Measurements from ENCODE around the gene CHAC1.

The CHAC1 gene, protein sequence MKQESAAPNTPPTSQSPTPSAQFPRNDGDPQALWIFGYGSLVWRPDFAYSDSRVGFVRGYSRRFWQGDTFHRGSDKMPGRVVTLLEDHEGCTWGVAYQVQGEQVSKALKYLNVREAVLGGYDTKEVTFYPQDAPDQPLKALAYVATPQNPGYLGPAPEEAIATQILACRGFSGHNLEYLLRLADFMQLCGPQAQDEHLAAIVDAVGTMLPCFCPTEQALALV

DNA sequence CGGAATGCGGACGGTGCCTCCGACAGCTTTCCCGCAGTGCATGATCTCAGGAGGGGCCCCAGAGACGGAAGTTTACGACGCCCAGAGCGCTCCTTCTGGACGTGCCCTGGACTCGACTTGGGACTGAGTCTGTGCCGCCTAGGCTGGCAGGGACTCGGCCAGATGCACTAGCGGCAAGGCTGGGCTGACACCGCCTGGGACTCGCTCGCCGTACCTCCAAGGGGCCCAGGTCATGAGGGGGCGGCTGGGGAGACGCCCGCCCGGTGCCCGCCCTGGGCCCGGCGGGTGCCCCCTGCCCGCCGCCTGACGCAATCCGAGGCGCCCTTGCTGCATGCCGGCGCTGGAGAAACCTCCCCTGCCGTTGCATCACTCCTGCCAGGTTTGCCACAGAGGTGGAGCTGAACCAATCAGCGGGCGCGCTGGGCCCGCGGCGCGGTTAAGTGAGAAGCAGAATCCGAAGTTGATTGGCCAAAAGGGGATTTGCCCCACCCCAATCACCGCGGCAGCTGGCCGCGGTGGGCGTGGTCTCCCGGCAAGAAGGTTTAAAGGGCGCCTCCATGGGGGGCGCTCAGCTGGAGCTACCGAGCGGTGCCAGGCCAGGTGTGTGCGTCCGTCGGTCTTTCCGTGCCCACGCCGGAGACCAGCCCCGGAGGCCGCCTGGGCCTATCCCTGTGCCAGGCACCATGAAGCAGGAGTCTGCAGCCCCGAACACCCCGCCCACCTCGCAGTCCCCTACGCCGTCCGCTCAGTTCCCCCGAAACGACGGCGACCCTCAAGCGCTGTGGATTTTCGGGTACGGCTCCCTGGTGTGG is at the start of gene CHAC1:
Gene CHAC1 (plus strand): TSS at position 571 of the 812 bp plus-strand sequence. CDS start 113 bp downstream, at position 684.
- Histone ChIP-seq H3K4me3 (peak within 1 kb of the TSS; percentile 53 to 75 (median 61)), H3K27ac (peak within 1 kb of the TSS in 18 of 21 experiments; percentile 11 to 67 (median 52))

DNA sequence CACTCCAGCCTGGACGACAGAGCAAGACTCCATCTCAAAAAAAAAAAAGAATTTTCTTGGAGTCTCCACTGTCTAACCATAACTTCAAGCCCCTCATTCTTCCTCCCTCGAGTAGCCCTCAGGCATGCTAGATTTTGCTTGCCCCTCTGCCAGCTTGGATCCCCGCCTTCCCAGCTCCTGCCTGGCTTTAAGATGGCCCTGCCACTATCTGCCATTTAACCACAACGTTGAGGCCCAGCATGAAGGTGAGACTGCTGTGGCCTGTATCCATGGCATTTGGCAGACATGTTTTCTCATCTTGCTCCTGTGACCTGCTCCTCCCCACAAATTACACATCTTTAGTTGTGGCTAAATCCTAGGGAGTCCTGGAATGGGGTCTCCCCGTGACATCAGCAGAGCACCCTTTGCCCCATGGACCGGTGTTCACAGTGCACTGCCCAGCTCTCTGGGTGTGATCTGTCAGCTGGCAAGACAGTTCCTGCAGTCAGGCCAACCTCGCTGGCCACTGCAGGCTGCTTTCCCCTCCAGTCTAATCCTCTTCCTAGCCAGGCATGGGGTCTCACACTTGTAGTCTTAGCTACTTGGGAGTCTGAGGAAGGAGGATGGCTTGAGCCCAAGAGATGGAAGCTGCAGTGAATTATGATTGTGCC is 48.6 kb upstream of the CHAC1 start:
- peak overlapping the region in 4 of 21 experiments; percentile 1 to 40 (median 16) for H3K27ac ChIP-seq
- H3K4me3 ChIP-seq = no peak overlapping the region

DNA sequence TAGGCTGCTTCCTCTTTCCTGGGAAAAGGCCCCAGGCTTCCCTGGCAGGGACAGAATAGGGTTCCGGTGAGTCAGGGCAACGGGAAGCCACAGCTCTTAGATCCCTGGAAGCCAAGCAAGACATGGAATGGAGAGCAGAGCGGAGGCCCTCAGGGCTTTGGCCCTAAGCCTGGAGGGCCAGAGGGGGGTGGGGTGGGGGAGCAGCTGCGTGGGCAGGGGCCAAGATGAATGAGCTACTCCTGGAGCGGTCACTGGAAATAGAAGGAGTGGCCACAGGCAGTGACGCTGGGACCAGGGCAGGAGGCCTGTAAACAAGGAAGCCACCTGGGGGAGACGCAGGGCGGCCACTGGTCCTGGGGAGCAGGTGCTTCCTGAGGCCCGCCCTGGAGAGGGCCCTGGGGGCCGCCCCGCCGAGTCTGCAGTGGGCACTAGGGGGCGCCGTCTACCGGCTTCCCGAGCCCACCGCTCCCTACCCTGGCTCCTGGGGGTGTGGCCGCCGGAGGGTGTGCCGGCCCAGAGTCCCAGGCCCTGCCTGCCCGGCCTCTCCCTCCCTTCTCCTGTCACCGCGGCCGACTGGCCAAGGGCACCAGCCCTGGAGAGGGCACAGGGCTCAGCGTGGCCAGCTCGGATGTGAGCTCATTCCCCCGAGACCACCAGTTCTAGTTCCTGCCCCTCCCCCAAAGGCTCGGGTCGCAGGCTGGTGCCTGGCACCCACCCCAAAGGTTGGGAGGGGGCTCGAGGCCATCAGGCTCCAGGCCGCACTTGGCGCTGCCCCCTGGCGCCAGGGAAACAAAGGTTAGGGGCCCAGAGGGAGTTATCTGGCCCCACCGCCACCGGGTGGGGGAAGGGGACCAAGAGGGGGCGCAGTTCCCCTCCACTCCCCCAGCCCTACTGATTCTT is 46.9 kb upstream of the CHAC1 start:
- H3K4me3 ChIP-seq = peak overlapping the region; percentile 21 to 43 (median 35)

DNA sequence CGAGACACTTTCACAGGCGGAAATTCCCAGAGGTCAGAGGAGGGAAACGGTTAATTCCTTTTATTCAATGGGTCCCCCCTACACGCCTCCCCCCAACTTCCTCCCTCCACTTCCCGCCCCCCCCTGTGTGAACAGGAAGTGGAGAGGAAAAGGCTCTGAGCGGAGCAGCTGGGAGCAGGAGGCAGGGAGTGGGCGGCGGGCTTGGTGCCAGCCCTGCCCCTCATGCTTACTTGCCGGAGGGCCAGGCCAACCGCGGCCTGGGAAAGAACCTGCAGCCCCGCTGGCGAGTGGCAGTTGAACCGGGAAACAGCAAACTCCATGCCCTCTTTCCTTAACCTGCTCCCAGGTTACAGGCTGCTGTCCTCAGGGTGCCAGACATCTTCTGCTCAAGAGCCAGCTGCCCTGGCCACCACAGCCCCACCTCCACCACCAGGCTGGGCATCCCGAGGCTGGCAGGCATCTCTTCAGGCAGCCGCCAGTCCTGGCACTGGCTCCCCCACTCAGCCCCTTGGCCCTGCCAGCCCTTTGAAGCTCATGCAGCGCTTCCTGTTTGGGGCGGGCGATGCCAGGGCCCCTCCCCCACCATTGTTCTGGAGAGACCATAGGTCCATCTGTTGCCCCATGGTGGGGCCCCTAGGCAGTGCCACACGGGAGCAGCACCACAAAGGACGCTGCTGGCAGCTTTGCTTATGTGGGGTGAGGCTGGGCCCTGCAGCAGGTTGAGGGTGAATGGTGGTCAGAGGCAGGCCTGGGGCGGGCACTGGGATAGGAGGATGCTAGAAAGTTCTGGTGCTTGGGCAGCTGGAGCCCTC is 46.1 kb upstream of the CHAC1 start:
- H3K27ac ChIP-seq = peak overlapping the region in 20 of 21 experiments; percentile 51 to 93 (median 80)
- peak overlapping the region; percentile 21 to 43 (median 35) for H3K4me3 ChIP-seq

More for the DNA sequence above, 46.9 kb upstream of the CHAC1 start:
- peak overlapping the region; percentile 3 to 93 (median 79) for H3K27ac ChIP-seq

DNA sequence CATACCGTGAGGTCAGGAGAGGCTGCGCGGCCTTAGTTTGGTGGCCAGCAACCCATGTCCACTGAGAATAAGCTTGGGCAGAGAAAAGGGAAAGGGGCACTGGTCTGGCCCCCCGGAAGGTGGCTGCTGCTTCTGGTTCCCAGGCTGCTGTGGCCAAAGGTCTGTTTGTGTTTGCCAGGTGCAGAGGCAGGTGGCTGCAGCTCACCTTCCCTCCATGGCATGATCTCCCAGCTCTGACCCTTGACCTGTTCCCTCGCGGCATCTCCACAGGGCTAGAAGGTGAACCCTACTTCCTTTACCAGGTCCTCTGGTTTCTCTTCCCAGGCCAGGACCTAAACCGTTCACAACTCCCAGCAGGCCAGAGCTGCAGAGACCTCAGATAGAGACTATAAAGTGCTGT is 45.2 kb upstream of the CHAC1 start:
- Histone ChIP-seq H3K4me3 (no peak overlapping the region), H3K27ac (peak overlapping the region in 5 of 21 experiments; percentile 70 to 91 (median 85))

DNA sequence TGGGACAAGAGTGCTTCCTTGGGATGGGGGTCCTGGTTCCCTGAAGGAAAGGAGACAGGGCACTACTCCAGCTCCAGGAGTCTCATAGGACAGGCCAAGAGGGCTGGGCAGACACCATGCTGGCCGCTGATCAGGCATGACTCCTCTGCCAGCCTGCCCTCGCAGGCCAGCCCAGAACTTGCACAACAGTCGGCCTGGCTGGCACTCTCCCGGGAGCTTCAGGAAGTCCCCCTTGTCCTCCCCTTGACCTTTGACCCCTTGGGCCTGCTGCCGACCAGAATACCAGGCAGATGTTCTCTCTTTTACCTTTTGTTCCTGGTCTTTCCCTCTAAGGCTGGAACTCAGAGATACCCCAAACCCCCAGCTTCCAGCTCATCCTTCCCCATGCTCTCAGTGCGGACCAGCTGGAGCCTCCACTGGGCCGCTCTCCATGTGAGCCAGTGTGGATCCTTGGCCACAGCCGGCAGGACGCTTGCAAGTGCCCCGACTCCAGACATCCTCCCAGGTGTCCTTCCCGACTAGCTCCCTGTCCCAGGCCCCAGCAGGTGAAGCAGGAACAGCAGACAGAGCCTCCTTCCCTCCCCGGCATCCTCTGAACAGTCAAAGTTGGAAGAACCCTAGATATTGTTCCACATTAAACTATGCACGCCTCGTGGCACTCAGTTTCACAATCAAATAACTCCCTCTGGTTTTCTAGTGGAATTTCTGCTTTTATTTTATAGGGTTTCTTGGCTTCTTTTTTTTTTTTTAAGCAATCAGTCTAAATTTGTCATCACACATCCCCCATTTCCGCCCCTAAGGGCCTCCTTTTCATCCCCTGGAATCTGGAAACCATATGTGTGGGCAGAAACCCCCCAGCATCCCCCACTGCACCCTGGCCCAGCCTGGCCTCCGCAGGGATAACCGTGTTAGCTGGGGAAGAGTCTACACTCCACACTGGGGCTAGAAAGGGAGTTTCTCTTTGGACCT is 43.3 kb upstream of the CHAC1 start:
- H3K27ac ChIP-seq = peak overlapping the region in 8 of 21 experiments; percentile 4 to 53 (median 22)
- H3K4me3 ChIP-seq = no peak overlapping the region

DNA sequence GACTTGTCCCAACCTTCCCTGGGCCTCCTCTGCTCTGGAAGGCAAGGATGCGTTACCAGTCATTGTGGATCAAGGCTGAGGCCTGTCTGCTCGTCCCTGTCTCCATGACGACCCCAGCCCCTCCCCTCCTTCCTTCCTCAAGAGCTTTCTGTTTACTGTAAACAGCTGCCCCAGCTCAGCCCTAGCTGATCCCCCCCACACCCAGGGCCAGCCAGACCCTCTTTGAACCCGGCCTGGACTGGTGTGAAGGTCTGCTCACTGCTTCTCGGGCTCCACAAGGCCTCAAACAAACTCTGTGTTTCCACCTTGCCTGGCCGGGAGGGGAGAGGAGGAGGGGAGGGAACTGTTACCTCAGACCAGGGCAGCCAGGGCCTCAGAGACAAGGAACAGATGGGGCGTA is 42.1 kb upstream of the CHAC1 start:
- Histone ChIP-seq H3K27ac (peak overlapping the region in 2 of 21 experiments; percentile 16 to 38), H3K4me3 (no peak overlapping the region)

DNA sequence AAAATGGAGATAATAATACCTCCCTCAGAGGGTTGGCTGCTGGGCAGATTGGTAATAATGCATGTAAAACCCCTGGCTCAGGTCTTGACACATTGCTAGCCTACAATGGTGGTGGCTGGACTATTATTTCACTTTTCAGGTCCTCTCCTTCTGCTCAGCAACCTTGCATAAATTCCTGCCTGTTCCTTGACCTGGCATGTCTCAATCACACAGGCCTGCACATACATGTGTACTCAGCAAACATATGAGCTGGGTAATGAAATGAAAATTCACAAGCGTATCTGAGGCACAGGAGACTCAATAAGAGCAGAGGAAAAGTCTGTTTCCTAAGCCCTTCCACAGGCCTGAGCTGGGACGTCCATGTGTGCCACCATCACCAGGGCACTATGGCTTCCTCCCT is 41.6 kb upstream of the CHAC1 start:
- H3K4me3 ChIP-seq = no peak overlapping the region
- no peak overlapping the region for H3K27ac ChIP-seq

DNA sequence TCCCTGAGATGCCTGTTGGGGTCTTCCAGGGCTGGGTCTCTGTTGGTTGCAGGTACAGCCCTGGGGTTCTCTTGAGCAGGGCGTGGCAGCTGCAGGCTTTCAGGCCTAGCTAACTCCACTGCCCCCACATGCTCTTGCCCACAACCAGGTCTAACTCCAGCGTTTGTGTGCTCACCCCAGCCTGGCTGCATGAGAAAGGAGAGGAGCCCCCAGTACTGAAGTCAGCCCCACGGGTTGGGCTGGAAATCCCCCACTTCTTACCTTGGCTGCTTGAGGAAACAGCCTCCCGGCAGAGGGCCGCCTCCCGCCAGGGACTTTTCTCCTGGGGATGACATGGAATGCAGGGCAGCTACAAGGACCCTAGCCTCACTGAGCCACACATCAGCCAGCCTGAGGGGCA is 40.8 kb upstream of the CHAC1 start:
- H3K27ac ChIP-seq = no peak overlapping the region
- H3K4me3 ChIP-seq = no peak overlapping the region

DNA sequence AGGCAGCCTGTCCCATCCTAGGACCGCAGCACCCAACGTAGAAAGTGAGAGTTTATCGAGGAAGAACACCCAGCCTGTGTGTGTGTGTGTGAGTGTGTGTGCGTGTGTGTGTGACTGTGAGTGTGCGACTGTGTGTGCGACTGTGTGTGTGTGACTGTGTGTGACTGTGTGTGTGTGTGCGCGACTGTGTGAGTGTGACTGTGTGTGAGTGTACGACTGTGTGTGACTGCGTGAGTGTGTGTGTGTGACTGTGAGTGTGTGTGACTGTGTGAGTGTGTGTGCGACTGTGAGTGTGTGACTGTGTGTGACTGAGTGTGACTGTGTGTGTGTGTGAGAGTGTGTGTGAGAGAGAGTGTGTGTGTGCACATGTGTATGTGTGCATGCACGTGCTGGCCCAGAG is 39.3 kb upstream of the CHAC1 start:
- H3K27ac ChIP-seq = no peak overlapping the region
- no peak overlapping the region for H3K4me3 ChIP-seq

DNA sequence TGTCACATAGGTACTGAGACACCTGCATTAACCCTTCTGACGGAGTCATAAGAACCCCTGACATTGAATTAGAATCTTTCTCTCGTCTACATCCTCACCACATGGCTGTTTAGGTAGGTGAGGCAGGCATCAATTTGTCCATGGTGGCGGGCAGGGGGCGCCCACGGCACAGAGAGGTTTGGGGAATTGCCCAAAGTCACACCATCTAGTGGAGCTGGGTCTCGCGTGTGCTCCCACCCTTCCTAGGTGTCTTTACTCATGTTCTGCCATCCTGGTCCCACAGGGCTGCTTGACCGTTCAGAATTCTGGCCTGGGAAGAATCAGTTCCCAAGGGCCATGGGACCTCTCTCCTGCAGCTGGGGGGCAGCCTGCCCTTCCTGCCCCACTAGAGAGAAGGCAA is 38.8 kb upstream of the CHAC1 start:
- Histone ChIP-seq H3K4me3 (no peak overlapping the region), H3K27ac (peak overlapping the region in 1 of 21 experiments; percentile 66)

DNA sequence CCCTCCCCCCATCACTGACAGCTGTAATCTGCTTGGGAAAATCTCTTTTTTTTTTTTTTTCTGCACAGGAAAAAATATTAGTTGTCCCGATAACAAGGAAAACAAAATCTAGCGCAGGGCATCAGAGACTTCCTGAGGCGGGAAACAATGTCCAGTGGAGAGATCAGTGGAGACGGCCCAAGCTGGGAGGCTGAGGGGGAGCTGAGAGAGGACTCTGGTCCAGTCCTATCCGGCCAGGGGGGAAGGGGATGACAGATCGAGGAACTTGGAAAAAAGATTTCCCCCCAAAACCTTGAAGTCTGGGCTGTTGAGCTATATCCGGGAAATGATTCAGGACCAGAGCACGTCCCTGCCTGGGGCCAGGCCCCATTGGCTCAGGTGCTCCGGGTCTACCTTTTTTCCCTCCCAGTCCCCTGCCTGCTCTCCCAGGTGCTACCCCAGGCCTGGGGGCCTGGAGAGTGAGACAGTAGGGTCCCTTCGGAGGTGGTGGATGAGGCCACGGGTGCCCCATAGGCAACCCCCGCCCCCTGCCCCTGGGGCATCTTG is 38.1 kb upstream of the CHAC1 start:
- H3K27ac ChIP-seq = peak overlapping the region in 1 of 21 experiments; percentile 66
- no peak overlapping the region for H3K4me3 ChIP-seq

DNA sequence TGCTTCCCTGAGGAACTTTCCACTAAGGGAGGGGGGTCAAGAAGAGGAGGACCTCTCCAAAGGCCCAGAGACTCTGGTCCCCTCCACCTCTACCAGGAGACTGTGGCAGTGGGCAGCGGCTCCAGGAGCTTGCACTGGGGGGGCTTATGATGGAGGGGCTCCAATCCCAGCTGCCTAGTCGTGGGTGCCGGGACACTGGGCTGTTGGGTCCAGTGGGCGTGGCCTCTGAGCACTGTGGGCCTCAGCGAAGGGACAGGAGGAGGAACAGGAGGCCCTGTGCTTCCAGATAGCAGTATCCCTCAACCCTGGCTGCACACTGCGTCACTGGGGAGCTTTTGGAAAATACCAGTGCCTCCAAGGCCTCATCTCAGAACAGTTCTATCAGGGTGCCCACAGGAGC is 37.6 kb upstream of the CHAC1 start:
- Histone ChIP-seq H3K27ac (peak overlapping the region in 1 of 21 experiments; percentile 22), H3K4me3 (no peak overlapping the region)

DNA sequence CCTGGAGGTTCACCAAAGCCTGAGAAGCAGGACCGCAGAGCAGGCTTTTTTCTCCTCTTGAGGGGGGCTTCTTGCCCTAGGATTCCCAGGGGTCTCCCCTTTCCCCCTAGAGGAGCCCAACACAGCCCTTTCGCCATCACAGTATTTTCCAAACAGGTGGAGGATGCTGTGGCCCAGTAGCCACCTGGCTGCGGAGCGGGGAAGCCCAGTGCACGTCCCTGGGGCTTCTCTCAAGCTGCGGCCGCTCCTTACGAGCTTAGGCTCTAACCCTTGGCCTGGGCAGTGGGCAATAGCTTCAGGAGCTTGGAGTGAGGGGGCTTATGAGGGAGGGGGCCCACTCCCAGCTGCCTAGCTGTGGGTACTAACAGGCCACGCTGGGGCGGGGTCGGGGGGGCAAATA is 35.7 kb upstream of the CHAC1 start:
- Histone ChIP-seq H3K4me3 (no peak overlapping the region), H3K27ac (peak overlapping the region in 1 of 21 experiments; percentile 73)

DNA sequence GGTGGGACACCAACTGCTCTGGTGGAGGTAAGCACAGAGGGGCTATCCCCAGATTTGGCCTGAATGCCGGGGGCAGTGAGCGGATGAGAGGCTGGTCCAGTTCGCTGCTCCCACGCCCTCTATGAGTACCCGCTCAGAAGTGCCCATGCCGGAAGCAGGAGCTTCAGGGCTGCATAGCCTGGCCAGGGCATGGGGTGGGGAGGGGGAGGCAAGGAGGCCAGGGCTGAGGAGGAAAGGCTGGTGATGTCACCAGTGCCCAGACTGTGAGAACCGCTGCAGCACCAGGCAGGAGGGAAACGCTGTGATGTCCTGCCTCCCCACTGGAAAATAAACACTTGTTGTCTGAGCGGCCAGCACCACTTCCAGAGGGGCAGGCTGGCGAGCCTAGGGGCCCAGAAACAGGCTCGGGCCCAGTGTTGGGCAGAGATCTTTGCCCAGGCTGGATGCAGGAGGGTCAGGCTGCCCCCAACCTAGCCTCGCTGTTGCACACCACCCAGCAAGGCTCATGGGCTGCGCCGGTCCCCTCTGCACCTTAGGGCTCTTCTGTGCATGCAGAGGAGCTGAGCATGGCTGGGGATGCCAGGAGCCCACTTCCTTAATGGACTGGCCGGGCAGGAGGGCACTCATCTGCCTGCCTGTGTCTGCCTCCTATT is 35.0 kb upstream of the CHAC1 start:
- Histone ChIP-seq H3K4me3 (no peak overlapping the region), H3K27ac (peak overlapping the region in 3 of 21 experiments; percentile 47 to 73 (median 49))

DNA sequence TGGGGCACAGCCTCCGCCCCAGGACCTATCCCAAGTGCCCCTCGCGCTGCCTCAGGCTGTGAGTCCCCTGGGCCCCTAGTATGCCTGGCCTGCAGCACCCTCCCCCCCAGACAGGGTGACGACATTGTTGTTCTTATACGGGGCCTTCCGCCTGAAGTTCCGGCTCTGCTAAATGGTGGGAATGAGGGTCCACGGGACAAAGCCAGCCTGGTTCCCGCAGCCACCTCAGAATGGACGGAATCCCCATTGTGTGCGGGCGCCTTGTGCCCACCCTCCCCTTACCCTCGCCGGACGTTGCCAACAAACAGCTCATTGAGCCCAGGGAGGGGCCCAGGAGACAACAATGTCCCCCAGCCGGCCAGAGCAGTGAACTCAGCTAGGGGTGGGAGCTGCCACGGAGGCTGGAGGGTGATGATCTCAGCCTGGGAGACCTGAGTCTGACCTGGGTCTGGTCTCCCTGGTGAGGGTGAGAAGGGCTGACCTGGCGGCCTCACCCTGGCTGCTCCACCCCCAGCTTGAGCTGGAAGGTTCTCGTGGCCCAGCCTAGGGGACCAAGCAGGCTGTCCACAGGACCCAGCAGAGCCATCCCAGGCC is 34.4 kb upstream of the CHAC1 start:
- H3K4me3 ChIP-seq = no peak overlapping the region
- H3K27ac ChIP-seq = peak overlapping the region in 2 of 21 experiments; percentile 47 to 73

Measured in skin epidermis (tissue), 12 donors.